Central memory CD8-positive, alpha-beta T cell (primary cell): ENCODE measurements around the gene KLF11.
"Not testable (repeated sequence)": the region's sequence is repeated elsewhere in the genome, so short reads cannot be mapped to it uniquely, and the experiment has no call there.

Experiments
- ATAC-seq: fragments of 150-1000 bp; cut with Tn5 transposase; replicated peaks from 2 replicates; pipeline ENCODE4 v1.10.0; 2022; ENCODE audit warnings: mild to moderate bottlenecking, moderate FRiP score, moderate number of reproducible peaks; ENCODE audit not compliant: poor library complexity, severe bottlenecking; ENCODE audit errors: extremely low read depth
- DNase-seq, 2 donors: peaks; one replicate each; pipeline ENCODE4 v3.0.0; 2021; ENCODE audit warnings: low spot score in 2 of 2
- H3K27ac Mint-ChIP-seq: one replicate; pipeline ENCODE4 v1.8.0; 2022; ENCODE audit warnings: low read depth, mild to moderate bottlenecking, moderate library complexity, mixed read lengths
- H3K27me3 Mint-ChIP-seq: one replicate; pipeline ENCODE4 v1.8.0; 2022; ENCODE audit warnings: mixed read lengths
- H3K36me3 Mint-ChIP-seq: one replicate; pipeline ENCODE4 v1.8.0; 2022; ENCODE audit warnings: mild to moderate bottlenecking, moderate library complexity, mixed read lengths; ENCODE audit not compliant: insufficient read depth
- H3K4me1 Mint-ChIP-seq: one replicate; pipeline ENCODE4 v1.8.0; 2022; ENCODE audit warnings: mixed read lengths
- H3K4me3 Mint-ChIP-seq: one replicate; pipeline ENCODE4 v1.8.0; 2022; ENCODE audit warnings: mild to moderate bottlenecking, moderate library complexity, mixed read lengths
- H3K9me3 Mint-ChIP-seq: one replicate; pipeline ENCODE4 v1.8.0; 2022; ENCODE audit warnings: mixed read lengths

KLF11 gene

GRCh38 chr2:10083046-10083445, 39.7 kb downstream of the KLF11 start:
- Mint-ChIP-seq H3K27me3 (peaks cover 88% of the 10 kb centered on the region), H3K4me3 (no peak overlapping the region), H3K36me3 (peaks cover 3% of the 10 kb centered on the region)

GRCh38 chr2:10083692-10084211, 40.4 kb downstream of the KLF11 start:
- H3K27ac Mint-ChIP-seq: no peak overlapping the region
- DNase-seq: no peak
- H3K9me3 Mint-ChIP-seq: no peaks in the 10 kb centered on the region
- peaks cover 3% of the 10 kb centered on the region for H3K36me3 Mint-ChIP-seq
- ATAC-seq: no peak
- peaks cover 13% of the 10 kb centered on the region for H3K4me1 Mint-ChIP-seq
- peaks cover 83% of the 10 kb centered on the region for H3K27me3 Mint-ChIP-seq
- no peak overlapping the region for H3K4me3 Mint-ChIP-seq

More at GRCh38 chr2:10083046-10083445, 39.7 kb downstream of the KLF11 start:
- Mint-ChIP-seq H3K9me3 (no peaks in the 10 kb centered on the region), H3K27ac (no peak overlapping the region), H3K4me1 (peaks cover 13% of the 10 kb centered on the region)
- no peak for ATAC-seq
- no peak for DNase-seq

GRCh38 chr2:10084223-10084865, 41.0 kb downstream of the KLF11 start:
- Mint-ChIP-seq H3K36me3 (peaks cover 3% of the 10 kb centered on the region), H3K4me1 (peaks cover 8% of the 10 kb centered on the region), H3K27ac (no peak overlapping the region), H3K9me3 (no peaks in the 10 kb centered on the region), H3K4me3 (no peak overlapping the region), H3K27me3 (peaks cover 82% of the 10 kb centered on the region)
- no peak for DNase-seq
- no peak for ATAC-seq

GRCh38 chr2:10085043-10085667, 41.8 kb downstream of the KLF11 start:
- Mint-ChIP-seq H3K9me3 (no peaks in the 10 kb centered on the region), H3K4me3 (no peak overlapping the region), H3K27me3 (peaks cover 89% of the 10 kb centered on the region), H3K4me1 (peaks cover 7% of the 10 kb centered on the region), H3K36me3 (peaks cover 3% of the 10 kb centered on the region), H3K27ac (no peak overlapping the region)
- DNase-seq: no peak
- ATAC-seq: no peak

- Mint-ChIP-seq H3K9me3 (no peaks in the 10 kb centered on the region), H3K36me3 (peaks cover 3% of the 10 kb centered on the region), H3K4me3 (no peak overlapping the region), H3K27ac (no peak overlapping the region), H3K4me1 (peaks cover 7% of the 10 kb centered on the region), H3K27me3 (peaks cover 94% of the 10 kb centered on the region)
- DNase-seq (no peak), ATAC-seq (no peak)
Observed at GRCh38 chr2:10085668-10086059, 42.3 kb downstream of the KLF11 start.

- no peak overlapping the region for H3K27ac Mint-ChIP-seq
- H3K9me3 Mint-ChIP-seq: no peaks in the 10 kb centered on the region
- H3K36me3 Mint-ChIP-seq: no peaks in the 10 kb centered on the region
- H3K4me3 Mint-ChIP-seq: no peak overlapping the region
- no peak for ATAC-seq
- no peak for DNase-seq
- peaks cover 6% of the 10 kb centered on the region for H3K4me1 Mint-ChIP-seq
- peaks cover 90% of the 10 kb centered on the region for H3K27me3 Mint-ChIP-seq
Observed at GRCh38 chr2:10086950-10087349, 43.6 kb downstream of the KLF11 start.

GRCh38 chr2:10087360-10087759, 44.0 kb downstream of the KLF11 start:
- DNase-seq (no peak), ATAC-seq (no peak)
- Mint-ChIP-seq H3K9me3 (no peaks in the 10 kb centered on the region), H3K4me3 (no peak overlapping the region), H3K36me3 (no peaks in the 10 kb centered on the region), H3K4me1 (peaks cover 6% of the 10 kb centered on the region), H3K27ac (no peak overlapping the region), H3K27me3 (peaks cover 90% of the 10 kb centered on the region)

- Mint-ChIP-seq H3K4me1 (peaks cover 6% of the 10 kb centered on the region), H3K27ac (no peak overlapping the region), H3K36me3 (peaks cover 1% of the 10 kb centered on the region), H3K27me3 (peaks cover 90% of the 10 kb centered on the region), H3K4me3 (no peak overlapping the region), H3K9me3 (no peaks in the 10 kb centered on the region)
- DNase-seq: no peak
- no peak for ATAC-seq
Observed at GRCh38 chr2:10089565-10090190, 46.3 kb downstream of the KLF11 start.

GRCh38 chr2:10091182-10091888, 48.0 kb downstream of the KLF11 start:
- peaks cover 88% of the 10 kb centered on the region for H3K27me3 Mint-ChIP-seq
- H3K9me3 Mint-ChIP-seq: no peaks in the 10 kb centered on the region
- no peak overlapping the region for H3K27ac Mint-ChIP-seq
- H3K4me1 Mint-ChIP-seq: peaks cover 6% of the 10 kb centered on the region
- peaks cover 1% of the 10 kb centered on the region for H3K36me3 Mint-ChIP-seq
- ATAC-seq (no peak), DNase-seq (no peak)
- H3K4me3 Mint-ChIP-seq: peak overlapping the region; percentile 50

GRCh38 chr2:10091889-10092244, 48.5 kb downstream of the KLF11 start:
- not testable (repeated sequence) for H3K9me3 Mint-ChIP-seq, H3K4me1 Mint-ChIP-seq, H3K36me3 Mint-ChIP-seq, ATAC-seq, H3K4me3 Mint-ChIP-seq, DNase-seq, H3K27ac Mint-ChIP-seq
- peaks cover 88% of the 10 kb centered on the region for H3K27me3 Mint-ChIP-seq

GRCh38 chr2:10094271-10094814, 51.0 kb downstream of the KLF11 start:
- no peak for ATAC-seq

GRCh38 chr2:10095175-10095574, 51.8 kb downstream of the KLF11 start:
- Mint-ChIP-seq H3K9me3 (no peaks in the 10 kb centered on the region), H3K27ac (no peak overlapping the region), H3K4me1 (peaks cover 11% of the 10 kb centered on the region), H3K4me3 (no peak overlapping the region), H3K27me3 (peaks cover 73% of the 10 kb centered on the region), H3K36me3 (peaks cover 3% of the 10 kb centered on the region)
- ATAC-seq: no peak
- DNase-seq: no peak

More at GRCh38 chr2:10094271-10094814, 51.0 kb downstream of the KLF11 start:
- Mint-ChIP-seq H3K36me3 (peaks cover 3% of the 10 kb centered on the region), H3K9me3 (no peaks in the 10 kb centered on the region), H3K4me3 (no peak overlapping the region), H3K27me3 (peaks cover 82% of the 10 kb centered on the region), H3K27ac (no peak overlapping the region), H3K4me1 (peaks cover 11% of the 10 kb centered on the region)
- no peak for DNase-seq
